Measurements from ENCODE around the gene KCTD10. TPM values are rescaled to one million over a fixed set of nuclear protein-coding genes. Genes with fewer than 3 reads are reported as not detected.

KCTD10 gene
- total RNA-seq, 1 experiment from 2014 or later: 45.9 TPM

DNA sequence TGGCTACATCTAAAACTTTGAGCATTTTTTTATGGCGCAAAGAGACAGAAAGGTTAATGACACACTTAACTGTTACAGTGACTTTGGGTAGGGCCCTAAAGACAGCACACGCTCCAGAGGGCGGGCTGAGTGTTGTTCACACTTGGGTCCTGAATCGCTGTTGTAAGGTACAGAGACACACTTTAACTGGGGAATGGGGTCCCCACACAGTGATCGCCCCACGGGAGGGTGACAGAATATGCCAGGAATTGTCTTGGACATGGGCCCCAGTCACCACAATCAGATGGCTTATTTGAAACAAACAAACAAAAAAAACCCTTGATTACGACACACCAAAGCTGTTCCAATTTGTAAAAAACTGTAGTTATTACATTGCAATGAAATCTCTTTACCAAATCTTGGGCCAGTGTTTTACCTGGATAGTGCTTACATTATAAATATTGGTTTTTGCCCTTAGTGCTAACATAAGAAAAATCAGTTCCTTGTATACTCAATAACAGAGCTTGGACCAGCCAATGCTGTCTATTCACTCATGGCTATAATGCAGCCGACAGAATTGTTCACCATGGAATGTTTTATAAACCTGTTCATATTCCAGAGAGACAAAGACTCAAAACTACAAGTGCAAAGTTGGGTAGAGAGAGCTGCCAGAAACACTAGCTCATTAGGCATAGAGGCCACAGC, 28.3 kb downstream of the KCTD10 start:
- TF ChIP-seq EZH2 (IDR thresholded peaks at IDR 0.05; ENCODE audit: low read depth): no peak
- TF ChIP-seq, protein P1, sequence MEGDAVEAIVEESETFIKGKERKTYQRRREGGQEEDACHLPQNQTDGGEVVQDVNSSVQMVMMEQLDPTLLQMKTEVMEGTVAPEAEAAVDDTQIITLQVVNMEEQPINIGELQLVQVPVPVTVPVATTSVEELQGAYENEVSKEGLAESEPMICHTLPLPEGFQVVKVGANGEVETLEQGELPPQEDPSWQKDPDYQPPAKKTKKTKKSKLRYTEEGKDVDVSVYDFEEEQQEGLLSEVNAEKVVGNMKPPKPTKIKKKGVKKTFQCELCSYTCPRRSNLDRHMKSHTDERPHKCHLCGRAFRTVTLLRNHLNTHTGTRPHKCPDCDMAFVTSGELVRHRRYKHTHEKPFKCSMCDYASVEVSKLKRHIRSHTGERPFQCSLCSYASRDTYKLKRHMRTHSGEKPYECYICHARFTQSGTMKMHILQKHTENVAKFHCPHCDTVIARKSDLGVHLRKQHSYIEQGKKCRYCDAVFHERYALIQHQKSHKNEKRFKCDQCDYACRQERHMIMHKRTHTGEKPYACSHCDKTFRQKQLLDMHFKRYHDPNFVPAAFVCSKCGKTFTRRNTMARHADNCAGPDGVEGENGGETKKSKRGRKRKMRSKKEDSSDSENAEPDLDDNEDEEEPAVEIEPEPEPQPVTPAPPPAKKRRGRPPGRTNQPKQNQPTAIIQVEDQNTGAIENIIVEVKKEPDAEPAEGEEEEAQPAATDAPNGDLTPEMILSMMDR (conservative IDR thresholded peaks at IDR 0.05): no peak
- Histone ChIP-seq H3K79me2 (ENCODE audit: low read depth) (no peaks in the 10 kb centered on the region), H3K36me3 (ENCODE audit: low read depth) (peaks cover 11% of the 10 kb centered on the region), H3K27me3 (ENCODE audit: insufficient read depth, low read depth) (no peaks in the 10 kb centered on the region), H3K27ac (no peak overlapping the region), H3F3A (ENCODE audit: insufficient read depth, low read depth) (no peaks in the 10 kb centered on the region; the same call in 1 of the 2 replicates), H4K20me1 (ENCODE audit: insufficient read depth) (peaks cover 12% of the 10 kb centered on the region; the same call in 1 of the 2 replicates), H2AFZ (no peak overlapping the region), H3K4me3 (no peak overlapping the region), H3K9me3 (ENCODE audit: insufficient read depth, low read depth) (no peaks in the 10 kb centered on the region), H3K4me1 (replicated peaks; ENCODE audit: insufficient read depth) (no peaks in the 10 kb centered on the region), H3K9me2 (ENCODE audit: insufficient read depth) (no peaks in the 10 kb centered on the region), H3K4me2 (no peak overlapping the region)
- DNase-seq: no peak
- no TSS peak for BruUV-seq (replicated peaks)
- CTCF ChIA-PET: no interaction called here
- POLR2A ChIA-PET (ENCODE audit: unreplicated experiment): no interaction called here
- intact Hi-C loops (cut with micrococcal nuclease; ENCODE audit: unreplicated experiment): no loop called here

DNA sequence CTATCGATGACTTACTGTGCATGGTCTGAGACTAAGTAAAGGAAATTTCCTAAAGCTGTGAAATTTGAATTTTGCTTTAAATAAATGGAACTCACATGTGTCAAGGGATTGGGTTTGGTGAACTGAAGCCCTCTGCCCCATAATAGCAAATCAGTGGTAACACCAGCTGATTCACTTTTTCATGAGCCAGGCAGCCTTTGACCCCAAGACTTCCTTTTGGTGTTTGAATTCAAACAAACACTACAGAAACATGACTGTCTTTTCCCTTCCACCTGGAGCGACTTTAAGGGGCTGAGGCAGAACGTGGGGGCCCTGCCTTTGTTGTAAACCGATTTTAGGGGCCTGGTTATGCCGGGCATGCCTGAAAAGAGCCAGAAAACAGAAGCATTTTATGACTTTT, 28.8 kb downstream of the KCTD10 start:
- DNase-seq: no peak
- Histone ChIP-seq H3K27me3 (ENCODE audit: insufficient read depth, low read depth) (no peaks in the 10 kb centered on the region), H3K4me2 (no peak overlapping the region), H4K20me1 (ENCODE audit: insufficient read depth) (peaks cover 12% of the 10 kb centered on the region; the same call in 1 of the 2 replicates), H3K27ac (no peak overlapping the region), H3F3A (ENCODE audit: insufficient read depth, low read depth) (no peaks in the 10 kb centered on the region; the same call in 1 of the 2 replicates), H2AFZ (no peak overlapping the region), H3K9me2 (ENCODE audit: insufficient read depth) (no peaks in the 10 kb centered on the region), H3K79me2 (ENCODE audit: low read depth) (no peaks in the 10 kb centered on the region), H3K9me3 (ENCODE audit: insufficient read depth, low read depth) (no peaks in the 10 kb centered on the region), H3K4me1 (replicated peaks; ENCODE audit: insufficient read depth) (no peaks in the 10 kb centered on the region), H3K4me3 (no peak overlapping the region), H3K36me3 (ENCODE audit: low read depth) (peaks cover 11% of the 10 kb centered on the region; the same call in 1 of the 2 replicates)
- POLR2A ChIA-PET (ENCODE audit: unreplicated experiment): interaction anchor here (0.7 kb wide), 1 partner anchor 516 kb away, joined by 4 read pairs; no protein-coding TSS in a partner anchor
- CTCF ChIA-PET: no interaction called here
- intact Hi-C loops (cut with micrococcal nuclease; ENCODE audit: unreplicated experiment): no loop called here
- no peak for TF ChIP-seq EZH2 (IDR thresholded peaks at IDR 0.05; ENCODE audit: low read depth)
- TF ChIP-seq, protein P1 (conservative IDR thresholded peaks at IDR 0.05): no peak
- BruUV-seq (replicated peaks): no TSS peak

DNA sequence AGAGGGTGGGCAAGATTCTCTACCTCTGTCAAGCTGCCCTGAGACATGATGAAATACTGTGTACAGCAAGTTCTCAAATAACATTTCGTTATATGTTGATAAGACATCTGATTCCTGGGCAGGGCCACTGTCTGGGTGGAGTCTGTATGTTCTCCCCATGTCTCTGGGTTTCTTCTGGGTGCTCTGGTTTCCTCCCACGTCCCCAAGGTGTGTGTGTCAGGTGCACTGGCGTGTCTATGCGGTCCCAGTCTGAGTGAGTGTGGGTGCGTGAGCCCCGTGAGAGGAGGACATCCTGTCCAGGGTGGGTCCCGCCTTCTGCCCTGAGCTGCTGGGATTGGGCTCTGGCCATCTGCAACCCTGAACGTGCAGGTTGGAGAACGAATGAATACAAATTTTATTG, 29.6 kb downstream of the KCTD10 start:
- Histone ChIP-seq H3K36me3 (ENCODE audit: low read depth) (peaks cover 11% of the 10 kb centered on the region; the same call in 1 of the 2 replicates), H3K4me2 (no peak overlapping the region), H3K4me1 (replicated peaks; ENCODE audit: insufficient read depth) (no peaks in the 10 kb centered on the region), H2AFZ (no peak overlapping the region), H3K27ac (no peak overlapping the region), H4K20me1 (ENCODE audit: insufficient read depth) (peaks cover 12% of the 10 kb centered on the region; the same call in 1 of the 2 replicates), H3K9me2 (ENCODE audit: insufficient read depth) (no peaks in the 10 kb centered on the region), H3F3A (ENCODE audit: insufficient read depth, low read depth) (no peaks in the 10 kb centered on the region; the same call in 1 of the 2 replicates), H3K4me3 (no peak overlapping the region), H3K27me3 (ENCODE audit: insufficient read depth, low read depth) (no peaks in the 10 kb centered on the region), H3K9me3 (ENCODE audit: insufficient read depth, low read depth) (no peaks in the 10 kb centered on the region), H3K79me2 (ENCODE audit: low read depth) (no peaks in the 10 kb centered on the region)
- ChIA-PET POLR2A (ENCODE audit: unreplicated experiment) (interaction anchor here (0.7 kb wide), 1 partner anchor 517 kb away, joined by 4 read pairs; no protein-coding TSS in a partner anchor), CTCF (interaction anchor here (0.6 kb wide), 1 partner anchor 328 kb away, joined by 3 read pairs; no protein-coding TSS in a partner anchor)
- BruUV-seq (replicated peaks): no TSS peak
- no peak for TF ChIP-seq EZH2 (IDR thresholded peaks at IDR 0.05; ENCODE audit: low read depth)
- TF ChIP-seq, protein P1 (conservative IDR thresholded peaks at IDR 0.05): no peak
- intact Hi-C loops (cut with micrococcal nuclease; ENCODE audit: unreplicated experiment): no loop called here
- no peak for DNase-seq

All from PC-9 (cell line).